GM18520 (cell line): ENCODE results near the gene GJA8.
"Not testable (repeated sequence)": the region's sequence is repeated elsewhere in the genome, so short reads cannot be mapped to it uniquely, and the experiment has no call there.

Experiments
- ATAC-seq: cut with Tn5 transposase; IDR thresholded peaks from one replicate; pipeline ENCODE4 v1.9.1; 2021; ENCODE audit not compliant: unreplicated experiment

Gene GJA8

GRCh38 chr1:147902253-147902845 is at the start of gene GJA8:
Gene GJA8, plus strand, starts transcription at chr1:147902795. Its CDS starts 5,161 bp downstream, at chr1:147907956.
- no peak for ATAC-seq

- no peak for ATAC-seq
Observed at GRCh38 chr1:147853391-147853790, 49.2 kb upstream of the GJA8 start.

- ATAC-seq, result not testable (repeated sequence)
Observed at GRCh38 chr1:147854989-147855388, 47.6 kb upstream of the GJA8 start.

- ATAC-seq, result not testable (repeated sequence)
Observed at GRCh38 chr1:147855996-147856395, 46.6 kb upstream of the GJA8 start.

GRCh38 chr1:147867204-147867603 is 35.4 kb upstream of the GJA8 start:
- not testable (repeated sequence) for ATAC-seq

GRCh38 chr1:147878022-147878421 is 24.6 kb upstream of the GJA8 start:
- no peak for ATAC-seq

- no peak for ATAC-seq
Observed at GRCh38 chr1:147879911-147880310, 22.7 kb upstream of the GJA8 start.

GRCh38 chr1:147882535-147882934 is 20.1 kb upstream of the GJA8 start:
- ATAC-seq, result no peak

GRCh38 chr1:147890177-147890790 is 12.3 kb upstream of the GJA8 start:
- peak; percentile 61 for ATAC-seq

GRCh38 chr1:147891088-147891487 is 11.5 kb upstream of the GJA8 start:
- no peak for ATAC-seq

- ATAC-seq, result no peak
Observed at GRCh38 chr1:147892216-147892615, 10.4 kb upstream of the GJA8 start.

- no peak for ATAC-seq
Observed at GRCh38 chr1:147892731-147893214, 9.8 kb upstream of the GJA8 start.

- ATAC-seq, result no peak
Observed at GRCh38 chr1:147895123-147895522, 7.5 kb upstream of the GJA8 start.

- no peak for ATAC-seq
Observed at GRCh38 chr1:147897029-147897752, 5.4 kb upstream of the GJA8 start.

GRCh38 chr1:147897789-147898188 is 4.8 kb upstream of the GJA8 start:
- ATAC-seq, result no peak

- ATAC-seq, result no peak
Observed at GRCh38 chr1:147904726-147905125, 2.1 kb downstream of the GJA8 start.

- no peak for ATAC-seq
Observed at GRCh38 chr1:147907786-147908509, 5.4 kb downstream of the GJA8 start.

GRCh38 chr1:147912553-147912952 is 10.0 kb downstream of the GJA8 start:
- ATAC-seq, result no peak

GRCh38 chr1:147913362-147913942 is 10.9 kb downstream of the GJA8 start:
- ATAC-seq, result no peak

GRCh38 chr1:147919896-147920295 is 17.3 kb downstream of the GJA8 start:
- no peak for ATAC-seq

- no peak for ATAC-seq
Observed at GRCh38 chr1:147924813-147925212, 22.2 kb downstream of the GJA8 start.
